SH-SY5Y (cell line): Measurements from ENCODE around the gene ARMC7.

Experiments
- GATA2 ChIP-seq: IDR thresholded peaks from 2 replicates; pipeline ENCODE4 v1.6.1; 2011; ENCODE audit warnings: mild to moderate bottlenecking, low read depth, low read length
- GATA3 ChIP-seq: IDR thresholded peaks from 2 replicates; pipeline ENCODE4 v1.6.1; 2011; ENCODE audit warnings: low read depth, mild to moderate bottlenecking, low read length, moderate library complexity

DNA sequence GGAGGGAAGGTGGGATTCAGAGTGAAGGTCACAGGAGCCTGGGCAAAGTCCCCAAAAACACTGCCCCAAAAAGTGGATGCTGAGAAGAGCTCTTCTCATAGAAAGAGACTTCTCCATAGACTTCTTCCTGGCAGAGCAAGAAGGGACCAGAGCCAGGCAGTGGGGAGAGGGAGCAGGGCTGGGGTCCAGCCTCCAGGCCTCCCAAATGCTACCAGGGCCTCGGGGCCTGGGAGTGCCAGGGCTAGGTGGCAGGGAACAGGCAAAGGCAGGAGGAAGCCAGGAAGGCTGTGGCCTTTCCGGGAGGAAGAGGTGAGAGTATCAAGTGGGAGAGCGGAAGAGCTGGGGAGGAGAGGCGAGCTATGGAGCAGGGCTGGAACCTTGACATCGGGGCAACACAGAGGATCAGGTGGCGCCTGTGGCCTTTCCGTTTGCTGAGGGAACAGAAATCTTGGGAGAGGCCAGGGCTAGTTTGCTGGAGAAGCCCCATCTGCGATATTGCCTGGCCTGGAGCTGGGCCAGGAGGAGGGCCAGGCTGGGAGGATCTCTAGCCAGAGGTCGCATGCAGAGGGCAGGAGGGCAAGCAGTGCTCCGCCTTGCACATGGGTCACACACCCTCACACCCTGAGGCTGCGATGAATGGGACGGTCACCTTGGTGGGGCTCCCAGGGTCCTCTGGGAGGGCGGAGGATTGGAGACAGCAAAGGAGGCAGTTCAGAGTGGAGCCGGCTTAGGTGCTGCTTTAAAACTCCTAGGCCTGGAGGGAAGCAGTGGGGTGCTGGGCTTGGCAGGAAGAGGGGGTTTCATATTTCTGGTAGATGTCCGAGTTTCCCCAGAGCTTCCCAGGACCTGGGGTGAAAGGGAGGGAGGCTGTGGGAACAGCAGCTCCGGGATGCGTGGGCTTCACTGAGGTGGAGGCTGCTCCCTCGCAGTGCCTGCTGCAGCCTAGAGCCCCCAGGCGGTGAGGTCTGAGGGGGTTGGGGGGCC, 18.6 kb upstream of the ARMC7 start:
- TF ChIP-seq GATA2, result no peak
- TF ChIP-seq GATA3, result no peak
